Measurements from ENCODE around the gene HNRNPLL.

DNA sequence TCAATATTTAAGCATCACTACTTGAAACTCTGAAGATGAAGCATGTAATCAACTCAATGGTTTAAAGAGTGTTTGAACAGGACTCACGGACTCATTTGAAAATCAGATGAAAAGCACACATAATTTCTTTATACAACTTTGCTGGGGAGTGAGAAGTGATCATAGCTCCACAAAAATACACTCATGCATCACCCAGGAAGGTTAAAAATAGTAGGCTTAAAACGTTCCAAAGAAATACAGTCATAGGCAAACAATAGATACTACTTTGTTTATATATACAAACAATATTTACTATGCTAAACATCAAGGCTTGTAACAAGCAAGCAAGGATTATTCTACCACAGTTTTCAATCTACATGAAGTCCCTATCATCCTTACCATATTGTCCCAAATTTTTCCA, 11.6 kb downstream of the HNRNPLL start:
- TF ChIP-seq CTCF (IDR thresholded peaks at IDR 0.05 in 8 of 11, conservative IDR thresholded peaks at IDR 0.05 in 3 of 11) (no peak), POLR2A (IDR thresholded peaks at IDR 0.05) (no peak), POLR2AphosphoS5 (IDR thresholded peaks at IDR 0.05) (no peak)
